HepG2 (cell line): ENCODE results near the gene LMAN2. TPM values are rescaled to one million over a fixed set of nuclear protein-coding genes. Genes with fewer than 3 reads are reported as not detected.

Source experiments
- AKAP8 ChIP-seq: sonication (generic); formaldehyde crosslinking; IDR thresholded peaks from 2 replicates; pipeline ENCODE4 v1.5.1; 2020; ENCODE audit warnings: mild to moderate bottlenecking, missing genetic modification reagents
- HNRNPUL1 ChIP-seq: fragments of 200-400 bp; formaldehyde crosslinking; IDR thresholded peaks from 2 replicates; pipeline ENCODE4 v1.6.1; 2017; ENCODE audit warnings: low read depth, mild to moderate bottlenecking, low read length, moderate library complexity
- MAFF ChIP-seq: IDR thresholded peaks from 2 replicates; pipeline ENCODE4 v1.6.1; 2011; ENCODE audit warnings: low read depth, low read length, improper control_type of control experiment
- NR2F2 ChIP-seq: IDR thresholded peaks from 2 replicates; pipeline ENCODE4 v1.6.1; 2012; ENCODE audit warnings: low read depth, inconsistent platforms, borderline replicate concordance
- PPARG ChIP-seq: conservative IDR thresholded peaks from 2 replicates; pipeline ENCODE4 v1.6.1; 2016; ENCODE audit warnings: missing biosample characterization, missing genetic modification reagents
- REXO4 ChIP-seq: sonication (generic); formaldehyde crosslinking; IDR thresholded peaks from 2 replicates; pipeline ENCODE4 v1.8.0; 2022; ENCODE audit warnings: missing genetic modification reagents, mild to moderate bottlenecking, borderline replicate concordance
- SALL2 ChIP-seq: sonication (generic); formaldehyde crosslinking; IDR thresholded peaks from 2 replicates; pipeline ENCODE4 v1.8.1; 2023; ENCODE audit warnings: mild to moderate bottlenecking, missing genetic modification reagents, inconsistent platforms
- SRSF4 ChIP-seq: fragments of 200-400 bp; formaldehyde crosslinking; IDR thresholded peaks from one replicate; pipeline ENCODE4 v1.6.1; 2018; ENCODE audit warnings: mild to moderate bottlenecking, low read depth, low read length, moderate library complexity; ENCODE audit not compliant: poor library complexity, severe bottlenecking
- ZEB1 ChIP-seq: IDR thresholded peaks from 2 replicates; pipeline ENCODE4 v1.6.1; 2012; ENCODE audit warnings: mild to moderate bottlenecking, low read depth, inconsistent platforms; ENCODE audit not compliant: insufficient replicate concordance
- ZNF33B ChIP-seq: sonication (generic); formaldehyde crosslinking; IDR thresholded peaks from 2 replicates; pipeline ENCODE4 v1.5.1; 2020; ENCODE audit warnings: mild to moderate bottlenecking, missing genetic modification reagents
- ZNF547 ChIP-seq: sonication (generic); formaldehyde crosslinking; IDR thresholded peaks from 2 replicates; pipeline ENCODE4 v1.5.1; 2020; ENCODE audit warnings: mild to moderate bottlenecking, missing genetic modification reagents
- polyA plus RNA-seq, 8 experiments: library from polyadenylated mRNA; depleted of rRNA in 3 of 8; stranded (reverse) in 7 of 8; unstranded in 1 of 8; fragments of >200 nt; fragmentation: Illumina TruSeq in 4 of 8; extraction: Trizol in 4 of 8; gene quantifications; 2 replicates each; pipeline versions ENCODE4 v1.2.1 to v1.2.3, GENCODE V29; 2011 to 2016; ENCODE audit warnings: low read depth in 4 of 8, missing spikeins in 1 of 8, mixed read lengths in 1 of 8; ENCODE audit not compliant: insufficient read depth in 1 of 8
- total RNA-seq, 5 experiments: library from RNA; depleted of rRNA; stranded (reverse); fragments of >200 nt; fragmentation: Illumina TruSeq; extraction: Trizol; gene quantifications; 2 replicates each; pipeline ENCODE4 v1.2.3, GENCODE V29; 2016; ENCODE audit warnings: low read depth in 1 of 5
- TF ChIP-seq, protein P1 (sequence below), 2 experiments: sonication (generic) in 1 of 2; formaldehyde crosslinking in 1 of 2; IDR thresholded peaks; 2 replicates each; pipeline versions ENCODE4 v1.4.0 to v1.6.1; 2016 to 2020; ENCODE audit warnings: borderline replicate concordance in 1 of 2, low read depth in 1 of 2, mild to moderate bottlenecking in 1 of 2, missing genetic modification reagents in 1 of 2
- TF ChIP-seq, protein P2 (sequence below): sonication (generic); formaldehyde crosslinking; IDR thresholded peaks from 2 replicates; pipeline ENCODE4 v1.5.0; 2020; ENCODE audit warnings: mild to moderate bottlenecking, missing genetic modification reagents, borderline replicate concordance
- TF ChIP-seq, protein P3 (sequence below): sonication (generic); formaldehyde crosslinking; conservative IDR thresholded peaks from 2 replicates; pipeline ENCODE4 v1.5.0; 2020; ENCODE audit warnings: missing genetic modification reagents
- TF ChIP-seq, protein P4 (sequence below): sonication (generic); formaldehyde crosslinking; IDR thresholded peaks from 2 replicates; pipeline ENCODE4 v1.4.0; 2020; ENCODE audit warnings: missing genetic modification reagents

The LMAN2 gene
- total and polyA plus RNA-seq, 2 of the 13 experiments (the other 11 are each of a cell fraction or from before 2014, with no cell fraction given): 191 to 197 TPM

DNA sequence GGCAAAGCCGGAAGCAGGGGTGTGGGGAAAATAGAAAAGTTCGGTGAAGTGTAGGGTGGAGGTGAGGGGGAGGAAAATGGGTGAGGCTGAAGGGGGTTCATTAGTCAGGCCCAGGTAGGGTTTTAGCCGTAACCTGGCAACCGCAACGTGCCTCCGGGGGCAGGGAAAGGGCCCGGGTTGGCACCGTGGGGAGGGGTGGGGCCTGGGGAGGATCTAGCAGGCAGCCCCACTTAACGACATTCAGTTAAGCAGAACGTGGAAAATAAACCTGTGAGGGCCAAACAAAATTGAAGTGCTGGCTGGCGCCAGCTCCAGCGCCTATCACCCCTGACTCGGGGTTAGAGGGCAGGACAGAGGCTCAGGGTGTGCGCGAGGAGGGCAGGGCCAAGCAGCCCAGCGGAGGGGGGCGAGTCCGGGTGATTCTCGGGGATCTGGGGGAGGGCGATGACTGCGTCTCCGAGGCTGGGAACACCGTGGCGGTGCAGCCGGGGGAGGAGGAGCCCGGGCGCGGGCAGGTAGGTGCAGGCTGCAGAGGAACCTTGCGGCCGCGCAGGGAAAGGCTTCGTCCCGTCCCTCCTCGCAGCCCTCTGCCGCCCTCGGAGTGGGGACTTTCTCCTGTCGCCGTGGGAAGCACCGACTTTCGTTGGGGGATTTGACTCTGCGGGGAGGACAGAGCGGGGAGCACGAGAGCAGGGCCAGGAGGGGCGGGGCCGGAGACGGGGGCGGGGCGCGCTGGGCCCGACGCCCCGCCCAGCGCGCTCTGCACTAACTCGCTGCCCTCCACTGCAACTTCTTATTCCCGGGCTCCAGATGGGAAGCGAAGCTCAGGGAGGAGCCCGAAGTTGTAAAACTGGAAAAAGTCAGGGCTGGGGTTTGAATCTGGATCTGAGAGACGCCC lies 11.4 kb upstream of the LMAN2 start (continued):
- TF ChIP-seq, protein P1, sequence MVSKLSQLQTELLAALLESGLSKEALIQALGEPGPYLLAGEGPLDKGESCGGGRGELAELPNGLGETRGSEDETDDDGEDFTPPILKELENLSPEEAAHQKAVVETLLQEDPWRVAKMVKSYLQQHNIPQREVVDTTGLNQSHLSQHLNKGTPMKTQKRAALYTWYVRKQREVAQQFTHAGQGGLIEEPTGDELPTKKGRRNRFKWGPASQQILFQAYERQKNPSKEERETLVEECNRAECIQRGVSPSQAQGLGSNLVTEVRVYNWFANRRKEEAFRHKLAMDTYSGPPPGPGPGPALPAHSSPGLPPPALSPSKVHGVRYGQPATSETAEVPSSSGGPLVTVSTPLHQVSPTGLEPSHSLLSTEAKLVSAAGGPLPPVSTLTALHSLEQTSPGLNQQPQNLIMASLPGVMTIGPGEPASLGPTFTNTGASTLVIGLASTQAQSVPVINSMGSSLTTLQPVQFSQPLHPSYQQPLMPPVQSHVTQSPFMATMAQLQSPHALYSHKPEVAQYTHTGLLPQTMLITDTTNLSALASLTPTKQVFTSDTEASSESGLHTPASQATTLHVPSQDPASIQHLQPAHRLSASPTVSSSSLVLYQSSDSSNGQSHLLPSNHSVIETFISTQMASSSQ (IDR thresholded peaks at IDR 0.05; ENCODE audit: low read depth): no peak
- TF ChIP-seq, protein P1 (CRISPR knock-in tag; IDR thresholded peaks at IDR 0.05; ENCODE audit: borderline replicate concordance): no peak
- TF ChIP-seq NR2F2 (no peak), SRSF4 (no peak), PPARG (CRISPR knock-in tag) (no peak), ZNF547 (CRISPR knock-in tag) (no peak), HNRNPUL1 (no peak), AKAP8 (CRISPR knock-in tag) (no peak; the same call in 1 of the 2 replicates), ZEB1 (no peak), MAFF (no peak), ZNF33B (CRISPR knock-in tag) (no peak), SALL2 (no peak), REXO4 (CRISPR knock-in tag) (no peak)
- TF ChIP-seq, protein P2, sequence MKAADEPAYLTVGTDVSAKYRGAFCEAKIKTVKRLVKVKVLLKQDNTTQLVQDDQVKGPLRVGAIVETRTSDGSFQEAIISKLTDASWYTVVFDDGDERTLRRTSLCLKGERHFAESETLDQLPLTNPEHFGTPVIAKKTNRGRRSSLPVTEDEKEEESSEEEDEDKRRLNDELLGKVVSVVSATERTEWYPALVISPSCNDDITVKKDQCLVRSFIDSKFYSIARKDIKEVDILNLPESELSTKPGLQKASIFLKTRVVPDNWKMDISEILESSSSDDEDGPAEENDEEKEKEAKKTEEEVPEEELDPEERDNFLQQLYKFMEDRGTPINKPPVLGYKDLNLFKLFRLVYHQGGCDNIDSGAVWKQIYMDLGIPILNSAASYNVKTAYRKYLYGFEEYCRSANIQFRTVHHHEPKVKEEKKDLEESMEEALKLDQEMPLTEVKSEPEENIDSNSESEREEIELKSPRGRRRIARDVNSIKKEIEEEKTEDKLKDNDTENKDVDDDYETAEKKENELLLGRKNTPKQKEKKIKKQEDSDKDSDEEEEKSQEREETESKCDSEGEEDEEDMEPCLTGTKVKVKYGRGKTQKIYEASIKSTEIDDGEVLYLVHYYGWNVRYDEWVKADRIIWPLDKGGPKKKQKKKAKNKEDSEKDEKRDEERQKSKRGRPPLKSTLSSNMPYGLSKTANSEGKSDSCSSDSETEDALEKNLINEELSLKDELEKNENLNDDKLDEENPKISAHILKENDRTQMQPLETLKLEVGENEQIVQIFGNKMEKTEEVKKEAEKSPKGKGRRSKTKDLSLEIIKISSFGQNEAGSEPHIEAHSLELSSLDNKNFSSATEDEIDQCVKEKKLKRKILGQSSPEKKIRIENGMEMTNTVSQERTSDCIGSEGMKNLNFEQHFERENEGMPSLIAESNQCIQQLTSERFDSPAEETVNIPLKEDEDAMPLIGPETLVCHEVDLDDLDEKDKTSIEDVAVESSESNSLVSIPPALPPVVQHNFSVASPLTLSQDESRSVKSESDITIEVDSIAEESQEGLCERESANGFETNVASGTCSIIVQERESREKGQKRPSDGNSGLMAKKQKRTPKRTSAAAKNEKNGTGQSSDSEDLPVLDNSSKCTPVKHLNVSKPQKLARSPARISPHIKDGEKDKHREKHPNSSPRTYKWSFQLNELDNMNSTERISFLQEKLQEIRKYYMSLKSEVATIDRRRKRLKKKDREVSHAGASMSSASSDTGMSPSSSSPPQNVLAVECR (CRISPR knock-in tag): peak; percentile 65; the same call in 1 of the 2 replicates
- TF ChIP-seq, protein P3, sequence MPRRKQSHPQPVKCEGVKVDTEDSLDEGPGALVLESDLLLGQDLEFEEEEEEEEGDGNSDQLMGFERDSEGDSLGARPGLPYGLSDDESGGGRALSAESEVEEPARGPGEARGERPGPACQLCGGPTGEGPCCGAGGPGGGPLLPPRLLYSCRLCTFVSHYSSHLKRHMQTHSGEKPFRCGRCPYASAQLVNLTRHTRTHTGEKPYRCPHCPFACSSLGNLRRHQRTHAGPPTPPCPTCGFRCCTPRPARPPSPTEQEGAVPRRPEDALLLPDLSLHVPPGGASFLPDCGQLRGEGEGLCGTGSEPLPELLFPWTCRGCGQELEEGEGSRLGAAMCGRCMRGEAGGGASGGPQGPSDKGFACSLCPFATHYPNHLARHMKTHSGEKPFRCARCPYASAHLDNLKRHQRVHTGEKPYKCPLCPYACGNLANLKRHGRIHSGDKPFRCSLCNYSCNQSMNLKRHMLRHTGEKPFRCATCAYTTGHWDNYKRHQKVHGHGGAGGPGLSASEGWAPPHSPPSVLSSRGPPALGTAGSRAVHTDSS (CRISPR knock-in tag): no peak
- TF ChIP-seq, protein P4, sequence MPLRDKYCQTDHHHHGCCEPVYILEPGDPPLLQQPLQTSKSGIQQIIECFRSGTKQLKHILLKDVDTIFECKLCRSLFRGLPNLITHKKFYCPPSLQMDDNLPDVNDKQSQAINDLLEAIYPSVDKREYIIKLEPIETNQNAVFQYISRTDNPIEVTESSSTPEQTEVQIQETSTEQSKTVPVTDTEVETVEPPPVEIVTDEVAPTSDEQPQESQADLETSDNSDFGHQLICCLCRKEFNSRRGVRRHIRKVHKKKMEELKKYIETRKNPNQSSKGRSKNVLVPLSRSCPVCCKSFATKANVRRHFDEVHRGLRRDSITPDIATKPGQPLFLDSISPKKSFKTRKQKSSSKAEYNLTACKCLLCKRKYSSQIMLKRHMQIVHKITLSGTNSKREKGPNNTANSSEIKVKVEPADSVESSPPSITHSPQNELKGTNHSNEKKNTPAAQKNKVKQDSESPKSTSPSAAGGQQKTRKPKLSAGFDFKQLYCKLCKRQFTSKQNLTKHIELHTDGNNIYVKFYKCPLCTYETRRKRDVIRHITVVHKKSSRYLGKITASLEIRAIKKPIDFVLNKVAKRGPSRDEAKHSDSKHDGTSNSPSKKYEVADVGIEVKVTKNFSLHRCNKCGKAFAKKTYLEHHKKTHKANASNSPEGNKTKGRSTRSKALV (CRISPR knock-in tag): no peak
